Astrocyte of the cerebellum (primary cell): Measurements from ENCODE around the gene SH2D2A.

Source experiments
- DNase-seq: peaks from one replicate; pipeline ENCODE4 v3.0.0-alpha.2; 2011; ENCODE audit warnings: low read depth
- H3K4me3 ChIP-seq: 2 replicates; pipeline ENCODE4 v1.5.1; 2011; ENCODE audit warnings: mild to moderate bottlenecking, low read depth, low read length, moderate library complexity
- CTCF ChIP-seq: IDR thresholded peaks from 2 replicates; pipeline ENCODE4 v1.5.1; 2012; ENCODE audit warnings: low read length, low read depth, moderate library complexity, mild to moderate bottlenecking; ENCODE audit errors: missing control alignments
- in situ Hi-C: cut with HindIII; loops from 2 replicates; pipeline ENCODE4 v1.10.0; 2017; ENCODE audit warnings: low sequenced_read_pairs

SH2D2A gene

GRCh38 chr1:156832434-156832833 lies 15.8 kb upstream of the SH2D2A start:
- TF ChIP-seq CTCF, result no peak
- in situ Hi-C loops, result no loop called here

GRCh38 chr1:156828400-156829124 lies 11.9 kb upstream of the SH2D2A start:
- DNase-seq, result no peak
- no peak for TF ChIP-seq CTCF
- in situ Hi-C loops, result no loop called here
- H3K4me3 ChIP-seq, result no peak overlapping the region

More at GRCh38 chr1:156832434-156832833, 15.8 kb upstream of the SH2D2A start:
- DNase-seq, result no peak
- H3K4me3 ChIP-seq, result no peak overlapping the region

GRCh38 chr1:156826630-156827029 lies 10.0 kb upstream of the SH2D2A start:
- DNase-seq, result no peak
- no peak for TF ChIP-seq CTCF
- in situ Hi-C loops, result no loop called here
- no peak overlapping the region for H3K4me3 ChIP-seq

- DNase-seq, result no peak
- no peak overlapping the region for H3K4me3 ChIP-seq
- TF ChIP-seq CTCF, result no peak
- in situ Hi-C loops, result no loop called here
Observed at GRCh38 chr1:156823210-156823790, 6.7 kb upstream of the SH2D2A start.

- H3K4me3 ChIP-seq, result no peak overlapping the region
- DNase-seq, result no peak
- in situ Hi-C loops, result no loop called here
- no peak for TF ChIP-seq CTCF
Observed at GRCh38 chr1:156822680-156823079, 6.0 kb upstream of the SH2D2A start.

- no peak for DNase-seq
- in situ Hi-C loops, result no loop called here
- TF ChIP-seq CTCF, result no peak
- H3K4me3 ChIP-seq, result no peak overlapping the region
Observed at GRCh38 chr1:156821801-156822200, 5.2 kb upstream of the SH2D2A start.
